Right lobe of liver (tissue), 4 donors: ENCODE data around the gene TMEM215.

ENCODE experiments used
- POLR2A ChIP-seq: fragments of 450-650 bp; IDR thresholded peaks from one replicate; pipeline ENCODE4 v1.6.1; 2017; ENCODE audit warnings: antibody characterized with exemption, mild to moderate bottlenecking
- TF ChIP-seq, protein P1 (sequence below), 4 donors: fragments of 200-600 bp in 3 of 4; fragments of 450-650 bp in 1 of 4; IDR thresholded peaks; one replicate each; pipeline versions ENCODE4 v1.5.1 to v1.8.0; 2016 to 2022; ENCODE audit warnings: antibody characterized with exemption in 4 of 4, mild to moderate bottlenecking in 2 of 4
- donor health status: DM: no; HTN: no; CAD: no.
- donor health status: DM: no; HTN: no; CAD: no.
- donor health status: DM: no; HTN: yes; CAD: no.

DNA sequence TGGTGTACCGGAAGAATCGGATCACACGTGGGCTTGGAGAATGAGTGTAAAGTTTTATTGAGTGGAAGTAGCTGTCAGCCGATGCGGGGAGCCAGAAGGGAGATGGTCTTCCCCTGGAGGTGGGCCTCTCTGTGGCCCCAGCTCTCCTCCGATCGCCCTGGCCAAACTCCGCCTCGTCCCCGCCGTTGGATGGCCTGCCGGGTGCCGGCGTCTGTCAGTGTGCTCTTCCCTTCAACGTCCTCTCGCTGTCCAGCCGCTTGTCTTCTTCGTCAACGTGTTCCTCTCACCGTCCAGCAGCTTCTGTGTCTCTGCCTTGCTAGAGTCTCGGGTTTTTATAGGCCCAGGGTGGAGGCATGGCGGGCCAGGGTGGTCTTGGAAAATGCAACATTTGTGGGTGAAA, 27.6 kb upstream of the TMEM215 start:
- TF ChIP-seq, protein P1, sequence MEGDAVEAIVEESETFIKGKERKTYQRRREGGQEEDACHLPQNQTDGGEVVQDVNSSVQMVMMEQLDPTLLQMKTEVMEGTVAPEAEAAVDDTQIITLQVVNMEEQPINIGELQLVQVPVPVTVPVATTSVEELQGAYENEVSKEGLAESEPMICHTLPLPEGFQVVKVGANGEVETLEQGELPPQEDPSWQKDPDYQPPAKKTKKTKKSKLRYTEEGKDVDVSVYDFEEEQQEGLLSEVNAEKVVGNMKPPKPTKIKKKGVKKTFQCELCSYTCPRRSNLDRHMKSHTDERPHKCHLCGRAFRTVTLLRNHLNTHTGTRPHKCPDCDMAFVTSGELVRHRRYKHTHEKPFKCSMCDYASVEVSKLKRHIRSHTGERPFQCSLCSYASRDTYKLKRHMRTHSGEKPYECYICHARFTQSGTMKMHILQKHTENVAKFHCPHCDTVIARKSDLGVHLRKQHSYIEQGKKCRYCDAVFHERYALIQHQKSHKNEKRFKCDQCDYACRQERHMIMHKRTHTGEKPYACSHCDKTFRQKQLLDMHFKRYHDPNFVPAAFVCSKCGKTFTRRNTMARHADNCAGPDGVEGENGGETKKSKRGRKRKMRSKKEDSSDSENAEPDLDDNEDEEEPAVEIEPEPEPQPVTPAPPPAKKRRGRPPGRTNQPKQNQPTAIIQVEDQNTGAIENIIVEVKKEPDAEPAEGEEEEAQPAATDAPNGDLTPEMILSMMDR (IDR thresholded peaks at IDR 0.05): no peak
- no peak for TF ChIP-seq POLR2A
